ENCODE results near the gene GDPGP1. TPM values are rescaled to one million over a fixed set of nuclear protein-coding genes. Genes with fewer than 3 reads are reported as not detected.
"Not testable (repeated sequence)": the region's sequence is repeated elsewhere in the genome, so short reads cannot be mapped to it uniquely, and the experiment has no call there.

GDPGP1 gene
- total RNA-seq, 2 experiments from 2014 or later, result 12.9 to 22.3 TPM

DNA sequence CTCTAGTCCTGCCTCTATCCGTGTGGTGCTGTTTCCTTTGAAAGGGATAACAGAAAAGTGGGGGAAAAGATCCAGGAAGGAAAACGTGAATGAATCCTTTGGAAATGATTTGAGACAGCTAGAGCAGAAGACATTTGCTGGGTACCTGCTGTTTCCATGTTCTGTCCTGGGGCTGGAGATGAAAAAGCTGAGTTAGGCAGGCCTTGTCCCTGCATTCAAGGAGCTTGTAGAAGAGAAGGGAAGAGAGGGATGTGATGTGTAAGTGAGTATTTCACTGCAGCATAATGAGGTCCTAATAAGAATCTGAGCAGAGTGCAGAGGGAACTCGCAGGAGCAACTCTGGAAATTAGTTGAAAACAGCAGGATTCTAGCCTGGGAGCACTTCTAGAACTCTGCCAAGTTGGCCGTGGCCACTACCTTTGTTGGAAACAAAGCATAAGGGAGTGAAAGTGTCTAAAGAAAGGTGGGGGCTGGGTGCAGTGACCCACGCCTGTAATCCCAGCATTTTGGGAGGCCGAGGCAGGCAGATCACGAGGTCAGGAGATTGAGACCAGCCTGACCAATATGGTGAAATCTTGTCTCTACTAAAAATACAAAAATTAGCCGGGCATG is 46.6 kb upstream of the GDPGP1 start:
- H3K27ac ChIP-seq (ENCODE audit: low read depth, low read length, poor library complexity, severe bottlenecking), result no peak overlapping the region
- H3K79me2 ChIP-seq (ENCODE audit: insufficient read depth, low read depth, low read length), result no peaks in the 10 kb centered on the region
- H3K36me3 ChIP-seq (ENCODE audit: insufficient read depth, low read length), result no peaks in the 10 kb centered on the region
- TF ChIP-seq, protein P1, sequence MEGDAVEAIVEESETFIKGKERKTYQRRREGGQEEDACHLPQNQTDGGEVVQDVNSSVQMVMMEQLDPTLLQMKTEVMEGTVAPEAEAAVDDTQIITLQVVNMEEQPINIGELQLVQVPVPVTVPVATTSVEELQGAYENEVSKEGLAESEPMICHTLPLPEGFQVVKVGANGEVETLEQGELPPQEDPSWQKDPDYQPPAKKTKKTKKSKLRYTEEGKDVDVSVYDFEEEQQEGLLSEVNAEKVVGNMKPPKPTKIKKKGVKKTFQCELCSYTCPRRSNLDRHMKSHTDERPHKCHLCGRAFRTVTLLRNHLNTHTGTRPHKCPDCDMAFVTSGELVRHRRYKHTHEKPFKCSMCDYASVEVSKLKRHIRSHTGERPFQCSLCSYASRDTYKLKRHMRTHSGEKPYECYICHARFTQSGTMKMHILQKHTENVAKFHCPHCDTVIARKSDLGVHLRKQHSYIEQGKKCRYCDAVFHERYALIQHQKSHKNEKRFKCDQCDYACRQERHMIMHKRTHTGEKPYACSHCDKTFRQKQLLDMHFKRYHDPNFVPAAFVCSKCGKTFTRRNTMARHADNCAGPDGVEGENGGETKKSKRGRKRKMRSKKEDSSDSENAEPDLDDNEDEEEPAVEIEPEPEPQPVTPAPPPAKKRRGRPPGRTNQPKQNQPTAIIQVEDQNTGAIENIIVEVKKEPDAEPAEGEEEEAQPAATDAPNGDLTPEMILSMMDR (conservative IDR thresholded peaks at IDR 0.05; ENCODE audit: low read length), result no peak
- ChIA-PET POLR2A (interaction anchor here (1.0 to 1.1 kb wide), 2 partner anchors 9 to 13 kb away, joined by 4 read pairs; partner anchors contain the start of gene SEMA4B), CTCF (ENCODE audit: unreplicated experiment) (interaction anchor here (1.4 kb wide), 1 partner anchor 15 kb away, joined by 3 read pairs; no protein-coding TSS in a partner anchor)
- no peaks in the 10 kb centered on the region for H3K9me3 ChIP-seq (ENCODE audit: low read length)
- no peak overlapping the region for H2AFZ ChIP-seq (ENCODE audit: low read length)
- H3K4me1 ChIP-seq (ENCODE audit: insufficient read depth, low read length, poor library complexity, severe bottlenecking), result peaks cover 57% of the 10 kb centered on the region
- BruUV-seq (replicated peaks), result TSS peak; percentile 53
- no peak overlapping the region for H3K4me2 ChIP-seq (ENCODE audit: low read length)
- H3K4me3 ChIP-seq (ENCODE audit: low read depth, low read length, poor library complexity, severe bottlenecking), result no peak overlapping the region
- no peaks in the 10 kb centered on the region for H4K20me1 ChIP-seq (ENCODE audit: insufficient read depth, low read length)
- H3K9me2 ChIP-seq (ENCODE audit: insufficient read depth, low read length), result no peaks in the 10 kb centered on the region
- intact Hi-C loops (cut with micrococcal nuclease; ENCODE audit: unreplicated experiment), result no loop called here
- DNase-seq (ENCODE audit: low spot score), result no peak

DNA sequence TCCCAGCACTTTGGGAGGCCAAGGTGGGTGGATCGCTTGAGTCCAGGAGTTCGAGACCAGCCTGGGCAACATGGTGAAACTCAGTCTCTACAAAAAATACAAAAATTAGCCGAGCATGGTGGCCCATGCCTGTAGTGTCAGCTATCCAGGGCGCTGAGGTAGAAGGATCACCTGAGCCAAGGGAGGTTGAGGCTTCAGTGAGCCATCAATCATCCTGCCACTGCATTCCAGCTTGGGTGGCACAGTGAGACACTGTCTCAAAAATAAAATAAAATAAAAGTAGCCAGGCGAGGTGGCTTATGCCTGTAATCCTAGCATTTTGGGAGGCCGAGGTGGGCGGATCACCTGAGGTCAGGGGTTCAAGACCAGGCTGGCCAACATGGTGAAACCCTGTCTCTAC is 45.9 kb upstream of the GDPGP1 start:
- H3K9me2 ChIP-seq (ENCODE audit: insufficient read depth, low read length); H3K36me3 ChIP-seq (ENCODE audit: insufficient read depth, low read length); H3K4me2 ChIP-seq (ENCODE audit: low read length); H4K20me1 ChIP-seq (ENCODE audit: insufficient read depth, low read length); DNase-seq (ENCODE audit: low spot score); H3K79me2 ChIP-seq (ENCODE audit: insufficient read depth, low read depth, low read length); intact Hi-C loops (cut with micrococcal nuclease; ENCODE audit: unreplicated experiment); H3K27ac ChIP-seq (ENCODE audit: low read depth, low read length, poor library complexity, severe bottlenecking); BruUV-seq (replicated peaks); H3K4me3 ChIP-seq (ENCODE audit: low read depth, low read length, poor library complexity, severe bottlenecking); CTCF ChIA-PET (ENCODE audit: unreplicated experiment); H3K9me3 ChIP-seq (ENCODE audit: low read length); H2AFZ ChIP-seq (ENCODE audit: low read length): not testable (repeated sequence)
- POLR2A ChIA-PET, result interaction anchor here (0.6 kb wide), 1 partner anchor 79 kb away, joined by 3 read pairs; no protein-coding TSS in a partner anchor
- peaks cover 64% of the 10 kb centered on the region for H3K4me1 ChIP-seq (ENCODE audit: insufficient read depth, low read length, poor library complexity, severe bottlenecking)

DNA sequence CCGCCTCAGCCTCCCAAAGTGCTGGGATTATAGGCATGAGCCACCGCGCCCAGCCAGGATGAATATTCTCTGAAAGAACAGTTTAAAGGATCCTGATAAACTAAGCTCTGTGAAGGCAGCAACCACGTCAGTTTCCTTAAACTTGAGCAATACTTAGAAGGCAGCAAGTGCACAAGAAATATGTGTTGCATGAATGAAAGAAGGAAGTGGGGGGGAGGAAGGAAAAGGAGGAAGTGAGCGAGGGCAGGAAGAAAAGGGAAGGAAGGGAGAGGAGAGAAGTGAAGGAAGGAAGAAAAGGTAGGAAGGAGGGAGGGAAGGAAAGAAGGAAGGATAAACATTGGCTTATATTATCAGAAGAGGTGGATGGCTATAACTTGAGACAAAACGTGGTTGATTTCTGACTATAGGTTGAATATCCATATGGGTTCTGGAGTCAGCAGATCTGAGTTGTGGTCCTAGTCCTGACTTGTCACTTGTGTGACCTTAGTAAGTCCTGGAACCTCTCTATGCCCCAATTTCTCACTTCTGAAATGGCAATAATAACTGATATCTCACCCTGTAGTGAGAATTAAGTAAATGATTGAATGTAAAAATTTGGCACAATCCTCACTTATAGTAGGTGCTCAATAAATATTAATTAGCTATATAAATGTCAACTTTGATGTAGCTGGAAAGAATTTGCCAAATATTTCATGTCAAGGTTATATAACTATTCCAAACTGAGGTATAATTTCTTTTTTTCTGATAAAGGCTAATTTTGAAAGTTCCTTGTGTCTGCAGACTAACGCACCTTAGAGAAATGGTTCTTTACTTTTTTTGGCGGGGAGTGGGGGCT is 44.9 kb upstream of the GDPGP1 start:
- H3K4me3 ChIP-seq (ENCODE audit: low read depth, low read length, poor library complexity, severe bottlenecking), result no peak overlapping the region
- POLR2A ChIA-PET, result interaction anchor here (0.6 to 5.1 kb wide), 6 partner anchors 11 to 293 kb away, joined by 3 to 73 read pairs (median 4); partner anchors contain the start of genes CIB1, GDPGP1 and SEMA4B
- BruUV-seq (replicated peaks), result no TSS peak
- no peaks in the 10 kb centered on the region for H3K9me2 ChIP-seq (ENCODE audit: insufficient read depth, low read length)
- H3K4me1 ChIP-seq (ENCODE audit: insufficient read depth, low read length, poor library complexity, severe bottlenecking), result peaks cover 64% of the 10 kb centered on the region
- H3K4me2 ChIP-seq (ENCODE audit: low read length), result peak overlapping the region; percentile 74; the same call in 1 of the 2 replicates
- no peaks in the 10 kb centered on the region for H4K20me1 ChIP-seq (ENCODE audit: insufficient read depth, low read length)
- no peaks in the 10 kb centered on the region for H3K79me2 ChIP-seq (ENCODE audit: insufficient read depth, low read depth, low read length)
- no peak overlapping the region for H2AFZ ChIP-seq (ENCODE audit: low read length)
- H3K36me3 ChIP-seq (ENCODE audit: insufficient read depth, low read length), result no peaks in the 10 kb centered on the region
- H3K27ac ChIP-seq (ENCODE audit: low read depth, low read length, poor library complexity, severe bottlenecking), result no peak overlapping the region
- CTCF ChIA-PET (ENCODE audit: unreplicated experiment), result interaction anchor here (1.0 to 1.6 kb wide), 2 partner anchors 11 kb away, joined by 3 to 5 read pairs; no protein-coding TSS in a partner anchor
- intact Hi-C loops (cut with micrococcal nuclease; ENCODE audit: unreplicated experiment), result no loop called here
- no peak for DNase-seq (ENCODE audit: low spot score)
- no peaks in the 10 kb centered on the region for H3K9me3 ChIP-seq (ENCODE audit: low read length)
- TF ChIP-seq, protein P1 (conservative IDR thresholded peaks at IDR 0.05; ENCODE audit: low read length), result no peak
- no peak for TF ChIP-seq EZH2phosphoT487 (IDR thresholded peaks at IDR 0.05; ENCODE audit: borderline replicate concordance, low read depth, low read length)
